HG03060 (cell line): ENCODE results near the gene LCN15.
"Not testable (repeated sequence)": the region's sequence is repeated elsewhere in the genome, so short reads cannot be mapped to it uniquely, and the experiment has no call there.

Experiments used
- ATAC-seq: cut with Tn5 transposase; IDR thresholded peaks from one replicate; pipeline ENCODE4 v1.9.1; 2021; ENCODE audit warnings: low read depth, moderate number of reproducible peaks; ENCODE audit not compliant: unreplicated experiment

LCN15 gene

GRCh38 chr9:136711219-136711648 lies 53.1 kb downstream of the LCN15 start:
- not testable (repeated sequence) for ATAC-seq

GRCh38 chr9:136710543-136710942 lies 53.8 kb downstream of the LCN15 start:
- no peak for ATAC-seq
